H9 (cell line): ENCODE measurements around the gene TBC1D1. TPM values are rescaled to one million over a fixed set of nuclear protein-coding genes. Genes with fewer than 3 reads are reported as not detected.

Experiments
- DNase-seq: peaks from one replicate; pipeline ENCODE4 v3.0.0-alpha.2; 2017
- H2AFZ ChIP-seq: one replicate; pipeline ENCODE4 v1.6.1; 2013; ENCODE audit warnings: mild to moderate bottlenecking, low read length, control low read depth, moderate library complexity
- H2AK5ac ChIP-seq: 2 replicates; pipeline ENCODE4 v1.6.1; 2013; ENCODE audit warnings: low read length, control low read depth, mixed read lengths; ENCODE audit not compliant: insufficient read length
- H2BK120ac ChIP-seq: one replicate; pipeline ENCODE4 v1.6.1; 2013; ENCODE audit warnings: low read depth, mild to moderate bottlenecking, low read length, control low read depth, inconsistent platforms; ENCODE audit not compliant: poor library complexity, severe bottlenecking
- H2BK12ac ChIP-seq: 2 replicates; pipeline ENCODE4 v1.6.1; 2013; ENCODE audit warnings: low read length, control low read depth, mixed read lengths, low read depth; ENCODE audit not compliant: insufficient read length
- H2BK15ac ChIP-seq: 2 replicates; pipeline ENCODE4 v1.6.1; 2013; ENCODE audit warnings: low read depth, low read length, control low read depth
- H2BK20ac ChIP-seq: one replicate; pipeline ENCODE4 v1.6.1; 2013; ENCODE audit warnings: low read depth, mild to moderate bottlenecking, low read length, control low read depth, inconsistent platforms; ENCODE audit not compliant: poor library complexity, severe bottlenecking
- H2BK5ac ChIP-seq: 2 replicates; pipeline ENCODE4 v1.6.1; 2013; ENCODE audit warnings: low read length, control low read depth, mixed read lengths; ENCODE audit not compliant: insufficient read length
- H3K14ac ChIP-seq: 2 replicates; pipeline ENCODE4 v1.6.1; 2013; ENCODE audit warnings: low read length, control low read depth; ENCODE audit not compliant: insufficient read depth
- H3K18ac ChIP-seq: 2 replicates; pipeline ENCODE4 v1.6.1; 2013; ENCODE audit warnings: low read depth, mild to moderate bottlenecking, mixed read lengths, low read length, control low read depth; ENCODE audit not compliant: insufficient read length
- H3K23ac ChIP-seq: 2 replicates; pipeline ENCODE4 v1.6.1; 2013; ENCODE audit warnings: low read length, control low read depth, mixed read lengths, low read depth; ENCODE audit not compliant: insufficient read length
- H3K23me2 ChIP-seq: 2 replicates; pipeline ENCODE4 v1.6.1; 2013; ENCODE audit warnings: low read depth, mild to moderate bottlenecking, mixed read lengths, low read length, control low read depth; ENCODE audit not compliant: insufficient read length, poor library complexity, severe bottlenecking
- H3K27ac ChIP-seq: 2 replicates; pipeline ENCODE4 v1.5.1; 2013; ENCODE audit warnings: low read length, control low read depth, mixed read lengths, low read depth; ENCODE audit not compliant: insufficient read length
- H3K27me3 ChIP-seq: 2 replicates; pipeline ENCODE4 v1.6.1; 2013; ENCODE audit warnings: low read length, control low read depth, inconsistent platforms; ENCODE audit not compliant: insufficient read depth
- H3K4ac ChIP-seq: 2 replicates; pipeline ENCODE4 v1.6.1; 2013; ENCODE audit warnings: low read depth, mild to moderate bottlenecking, control low read depth, inconsistent platforms, low read length, moderate library complexity
- H3K4me1 ChIP-seq: 2 replicates; pipeline ENCODE4 v1.6.1; 2013; ENCODE audit warnings: low read length, control low read depth, inconsistent platforms; ENCODE audit not compliant: insufficient read depth
- H3K4me2 ChIP-seq: 2 replicates; pipeline ENCODE4 v1.6.1; 2013; ENCODE audit warnings: low read length, control low read depth, mixed read lengths; ENCODE audit not compliant: insufficient read length, insufficient read depth
- H3K56ac ChIP-seq: 2 replicates; pipeline ENCODE4 v1.6.1; 2013; ENCODE audit warnings: low read depth, mild to moderate bottlenecking, mixed read lengths, low read length, control low read depth; ENCODE audit not compliant: insufficient read length
- H3K79me1 ChIP-seq: 2 replicates; pipeline ENCODE4 v1.6.1; 2013; ENCODE audit warnings: low read depth, mild to moderate bottlenecking, moderate library complexity, low read length, control low read depth, inconsistent platforms; ENCODE audit not compliant: insufficient read depth, poor library complexity, severe bottlenecking
- H3K79me2 ChIP-seq: 2 replicates; pipeline ENCODE4 v1.6.1; 2013; ENCODE audit warnings: low read length, control low read depth, inconsistent platforms; ENCODE audit not compliant: insufficient read depth
- H3K9ac ChIP-seq: 2 replicates; pipeline ENCODE4 v1.6.1; 2013; ENCODE audit warnings: low read length, control low read depth, mixed read lengths; ENCODE audit not compliant: insufficient read length; ENCODE audit errors: extremely low read depth
- H3K9me3 ChIP-seq: one replicate; pipeline ENCODE4 v1.6.1; 2013; ENCODE audit warnings: low read depth, low read length, inconsistent platforms; ENCODE audit not compliant: control insufficient read depth
- H3T11ph ChIP-seq: one replicate; pipeline ENCODE4 v1.6.1; 2013; ENCODE audit warnings: mild to moderate bottlenecking, low read length, control low read depth, inconsistent platforms
- H4K20me1 ChIP-seq: one replicate; pipeline ENCODE4 v1.6.1; 2013; ENCODE audit not compliant: control insufficient read depth, insufficient read length, insufficient read depth
- H4K5ac ChIP-seq: 2 replicates; pipeline ENCODE4 v1.6.1; 2013; ENCODE audit warnings: low read depth, mild to moderate bottlenecking, mixed read lengths, low read length, control low read depth; ENCODE audit not compliant: insufficient read length
- H4K8ac ChIP-seq: replicated peaks from 2 replicates; pipeline ENCODE4 v1.6.1; 2013; ENCODE audit warnings: low read length, control low read depth, mixed read lengths, low read depth; ENCODE audit not compliant: insufficient read length
- H4K91ac ChIP-seq: 2 replicates; pipeline ENCODE4 v1.6.1; 2013; ENCODE audit warnings: low read depth, mild to moderate bottlenecking, moderate library complexity, mixed read lengths, low read length, control low read depth; ENCODE audit not compliant: insufficient read length
- H3K27ac Mint-ChIP-seq, 3 experiments: 2 replicates in 2 of 3; 3 replicates in 1 of 3; pipeline ENCODE4 v1.8.0; 2020 to 2021; ENCODE audit warnings: mixed read lengths in 3 of 3, mild to moderate bottlenecking in 1 of 3, moderate library complexity in 1 of 3
- H3K27me3 Mint-ChIP-seq: 2 replicates; pipeline ENCODE4 v1.8.0; 2021; ENCODE audit warnings: low read depth, mild to moderate bottlenecking, moderate library complexity, mixed read lengths
- H3K36me3 Mint-ChIP-seq, 3 experiments: 2 replicates in 2 of 3; 3 replicates in 1 of 3; pipeline ENCODE4 v1.8.0; 2020 to 2021; ENCODE audit warnings: low read depth in 3 of 3, mixed read lengths in 3 of 3; ENCODE audit not compliant: insufficient read depth in 1 of 3
- H3K4me1 Mint-ChIP-seq, 2 experiments: 2 replicates each; pipeline ENCODE4 v1.8.0; 2020; ENCODE audit warnings: mixed read lengths in 2 of 2
- H3K4me3 Mint-ChIP-seq, 2 experiments: 2 replicates in 1 of 2; 3 replicates in 1 of 2; pipeline ENCODE4 v1.8.0; 2020 to 2021; ENCODE audit warnings: mild to moderate bottlenecking in 2 of 2, mixed read lengths in 2 of 2, moderate library complexity in 1 of 2
- H3K9me3 Mint-ChIP-seq, 2 experiments: 2 replicates in 1 of 2; 3 replicates in 1 of 2; pipeline ENCODE4 v1.8.0; 2020; ENCODE audit warnings: mild to moderate bottlenecking in 2 of 2, mixed read lengths in 2 of 2, moderate library complexity in 1 of 2
- WGBS: extraction: QIAGEN DNeasy Blood & Tissue Kit; methylation state at CpG from one replicate; pipeline ENCODE4 v1.1.7; 2013; ENCODE audit warnings: missing lambda C conversion rate, low lambda C conversion rate, mixed read lengths; ENCODE audit not compliant: insufficient read length; ENCODE audit errors: extremely low coverage; 5-methylcytosine and 5-hydroxymethylcytosine counted together
- total RNA-seq: library from RNA; stranded (reverse); gene quantifications from 2 replicates; pipeline ENCODE4 v1.2.1, GENCODE V29; 2021
- TF ChIP-seq, protein P1 (sequence below): fragments of 200-600 bp; sonication (generic); conservative IDR thresholded peaks from 3 replicates; pipeline ENCODE4 v1.8.0; 2021; ENCODE audit warnings: antibody characterized with exemption, mild to moderate bottlenecking

The TBC1D1 gene
- total RNA-seq, 1 experiment from 2014 or later, result 109 TPM

DNA sequence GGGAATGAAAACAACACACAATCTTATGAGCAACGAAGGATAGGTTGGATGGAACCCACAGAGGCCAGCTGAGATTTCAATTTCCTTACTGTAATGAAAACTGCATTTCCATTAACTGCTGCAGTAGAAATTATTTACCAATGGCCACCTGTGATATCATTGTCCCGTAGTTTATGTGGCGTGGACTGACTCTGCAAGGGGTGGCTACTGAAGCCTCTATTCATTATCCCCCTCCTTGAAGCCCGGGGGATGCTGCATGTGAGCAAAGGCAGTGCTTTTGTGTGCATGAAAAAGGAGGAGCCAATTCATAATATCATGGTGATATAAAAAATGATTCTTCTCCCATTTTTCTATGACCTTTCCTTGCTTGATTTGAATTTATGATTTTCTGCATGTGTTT lies 277.1 kb downstream of the TBC1D1 start:
- H3K9ac ChIP-seq, result no peak overlapping the region
- no CpG with 5 or more reads among the region's 4 CpGs for WGBS
- no peak overlapping the region for H2BK120ac ChIP-seq
- peaks cover 0 to 2% of the 10 kb centered on the region in 2 experiments; a peak in 1 of 4 replicates for H3K4me1 Mint-ChIP-seq
- no peak overlapping the region for H3K4me2 ChIP-seq
- peaks cover 9 to 16% of the 10 kb centered on the region in 2 experiments for H3K9me3 Mint-ChIP-seq
- TF ChIP-seq, protein P1, sequence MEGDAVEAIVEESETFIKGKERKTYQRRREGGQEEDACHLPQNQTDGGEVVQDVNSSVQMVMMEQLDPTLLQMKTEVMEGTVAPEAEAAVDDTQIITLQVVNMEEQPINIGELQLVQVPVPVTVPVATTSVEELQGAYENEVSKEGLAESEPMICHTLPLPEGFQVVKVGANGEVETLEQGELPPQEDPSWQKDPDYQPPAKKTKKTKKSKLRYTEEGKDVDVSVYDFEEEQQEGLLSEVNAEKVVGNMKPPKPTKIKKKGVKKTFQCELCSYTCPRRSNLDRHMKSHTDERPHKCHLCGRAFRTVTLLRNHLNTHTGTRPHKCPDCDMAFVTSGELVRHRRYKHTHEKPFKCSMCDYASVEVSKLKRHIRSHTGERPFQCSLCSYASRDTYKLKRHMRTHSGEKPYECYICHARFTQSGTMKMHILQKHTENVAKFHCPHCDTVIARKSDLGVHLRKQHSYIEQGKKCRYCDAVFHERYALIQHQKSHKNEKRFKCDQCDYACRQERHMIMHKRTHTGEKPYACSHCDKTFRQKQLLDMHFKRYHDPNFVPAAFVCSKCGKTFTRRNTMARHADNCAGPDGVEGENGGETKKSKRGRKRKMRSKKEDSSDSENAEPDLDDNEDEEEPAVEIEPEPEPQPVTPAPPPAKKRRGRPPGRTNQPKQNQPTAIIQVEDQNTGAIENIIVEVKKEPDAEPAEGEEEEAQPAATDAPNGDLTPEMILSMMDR, result no peak
- H4K8ac ChIP-seq, result no peak overlapping the region
- no peaks in the 10 kb centered on the region for H3K79me2 ChIP-seq
- H2BK12ac ChIP-seq, result no peak overlapping the region
- H3K27me3 Mint-ChIP-seq, result peaks cover 5% of the 10 kb centered on the region; the same call in 1 of the 2 replicates
- H3K27me3 ChIP-seq, result no peaks in the 10 kb centered on the region
- no peak overlapping the region for H2BK15ac ChIP-seq
- H2BK5ac ChIP-seq, result no peak overlapping the region
- H3K4ac ChIP-seq, result no peak overlapping the region
- no peaks in the 10 kb centered on the region for H3K79me1 ChIP-seq
- H3K27ac Mint-ChIP-seq, result no peak overlapping the region
- no peaks in the 10 kb centered on the region for H4K20me1 ChIP-seq
- no peak for DNase-seq
- no peak overlapping the region for H2AK5ac ChIP-seq
- H3K23me2 ChIP-seq, result no peaks in the 10 kb centered on the region
- H3K4me3 Mint-ChIP-seq, result no peak overlapping the region
- H4K5ac ChIP-seq, result no peak overlapping the region
- H2AFZ ChIP-seq, result no peak overlapping the region
- peaks cover 0 to 5% (median 3%) of the 10 kb centered on the region in 3 experiments; a peak in 2 of 7 replicates for H3K36me3 Mint-ChIP-seq
- no peak overlapping the region for H4K91ac ChIP-seq
- H3T11ph ChIP-seq, result no peak overlapping the region
- no peak overlapping the region for H3K18ac ChIP-seq
- no peak overlapping the region for H3K27ac ChIP-seq
- no peak overlapping the region for H3K23ac ChIP-seq
- H3K9me3 ChIP-seq, result peaks cover 5% of the 10 kb centered on the region
- no peak overlapping the region for H3K56ac ChIP-seq
- H2BK20ac ChIP-seq, result no peak overlapping the region
- H3K14ac ChIP-seq, result no peak overlapping the region
- no peaks in the 10 kb centered on the region for H3K4me1 ChIP-seq
